SU-DHL-6 (cell line): Measurements from ENCODE around the gene ASAP2.

Experiments used
- EZH2phosphoT487 ChIP-seq: fragments of 200-600 bp; sonication (generic), shearing (Covaris generic); conservative IDR thresholded peaks from 2 replicates; pipeline ENCODE4 v1.6.1; 2018; ENCODE audit warnings: mild to moderate bottlenecking, antibody characterized with exemption, low read length, moderate library complexity, mixed read lengths
- TF ChIP-seq, protein P1 (sequence below): fragments of 200-600 bp; sonication (generic); IDR thresholded peaks from one replicate; pipeline ENCODE4 v1.5.1; 2017; ENCODE audit warnings: antibody characterized with exemption, mild to moderate bottlenecking, low read length, moderate library complexity; ENCODE audit not compliant: insufficient read depth, poor library complexity, severe bottlenecking

DNA sequence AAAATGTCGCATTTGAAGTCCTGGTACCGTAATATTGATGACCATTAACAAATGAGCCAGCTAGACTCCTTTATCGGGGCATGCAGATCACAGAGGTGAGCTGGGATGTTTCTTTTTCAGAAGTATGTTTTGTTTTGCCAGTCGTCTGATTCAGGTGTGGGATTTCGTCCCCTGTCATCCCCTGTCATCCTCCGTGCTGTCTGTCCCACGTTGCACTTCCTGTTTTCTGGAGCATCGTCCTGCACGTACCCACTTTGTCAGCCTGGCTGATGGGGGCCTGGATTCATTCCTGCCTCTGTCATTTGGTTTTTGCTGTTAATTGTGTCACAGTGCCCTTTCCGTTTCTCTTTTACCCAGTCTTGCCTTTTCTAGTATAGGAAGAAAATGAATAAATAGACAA is 72.8 kb downstream of the ASAP2 start:
- TF ChIP-seq, protein P1, sequence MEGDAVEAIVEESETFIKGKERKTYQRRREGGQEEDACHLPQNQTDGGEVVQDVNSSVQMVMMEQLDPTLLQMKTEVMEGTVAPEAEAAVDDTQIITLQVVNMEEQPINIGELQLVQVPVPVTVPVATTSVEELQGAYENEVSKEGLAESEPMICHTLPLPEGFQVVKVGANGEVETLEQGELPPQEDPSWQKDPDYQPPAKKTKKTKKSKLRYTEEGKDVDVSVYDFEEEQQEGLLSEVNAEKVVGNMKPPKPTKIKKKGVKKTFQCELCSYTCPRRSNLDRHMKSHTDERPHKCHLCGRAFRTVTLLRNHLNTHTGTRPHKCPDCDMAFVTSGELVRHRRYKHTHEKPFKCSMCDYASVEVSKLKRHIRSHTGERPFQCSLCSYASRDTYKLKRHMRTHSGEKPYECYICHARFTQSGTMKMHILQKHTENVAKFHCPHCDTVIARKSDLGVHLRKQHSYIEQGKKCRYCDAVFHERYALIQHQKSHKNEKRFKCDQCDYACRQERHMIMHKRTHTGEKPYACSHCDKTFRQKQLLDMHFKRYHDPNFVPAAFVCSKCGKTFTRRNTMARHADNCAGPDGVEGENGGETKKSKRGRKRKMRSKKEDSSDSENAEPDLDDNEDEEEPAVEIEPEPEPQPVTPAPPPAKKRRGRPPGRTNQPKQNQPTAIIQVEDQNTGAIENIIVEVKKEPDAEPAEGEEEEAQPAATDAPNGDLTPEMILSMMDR = no peak
- no peak for TF ChIP-seq EZH2phosphoT487
